B cell (primary cell): ENCODE results near the gene TFB1M. TPM values are rescaled to one million over a fixed set of nuclear protein-coding genes. Genes with fewer than 3 reads are reported as not detected.

Experiments
- ATAC-seq: fragments of 200-7000 bp; cut with Tn5 transposase; one replicate; pipeline ENCODE4 v1.10.0; 2021; ENCODE audit warnings: low read depth, mild to moderate bottlenecking, moderate number of reproducible peaks, moderate library complexity
- CTCF ChIA-PET: fragments of 350-600 bp; sonication (Branson Sonifier 250); formaldehyde crosslinking; loops from one replicate; lab custom pipeline; 2021; ENCODE audit warnings: antibody characterized with exemption, inconsistent platforms; lab: Charles Lee
- POLR2A ChIA-PET: fragments of 350-600 bp; sonication (Branson Sonifier 250); formaldehyde crosslinking; loops from one replicate; lab custom pipeline; 2021; ENCODE audit warnings: antibody characterized with exemption; lab: Charles Lee
- DNase-seq: peaks from one replicate; pipeline ENCODE4 v3.0.0; 2013
- H2AFZ ChIP-seq: 2 replicates; pipeline ENCODE4 v1.6.1; 2012; ENCODE audit warnings: mild to moderate bottlenecking, low read depth, low read length; ENCODE audit not compliant: insufficient read depth, poor library complexity, severe bottlenecking
- H3K27ac ChIP-seq, 2 donors: 1 replicate in 1 of 2; 2 replicates in 1 of 2; pipeline ENCODE4 v1.5.1; 2012 to 2013; ENCODE audit warnings: low read length in 2 of 2, mild to moderate bottlenecking in 2 of 2, moderate library complexity in 1 of 2
- H3K27me3 ChIP-seq, 4 experiments: fragments of 200-600 bp in 1 of 4; sonication (generic) in 1 of 4; replicated peaks in 1 of 4; 1 replicate in 2 of 4; 2 replicates in 2 of 4; pipeline versions ENCODE4 v1.6.1 to v1.7.0; 2013 to 2016; ENCODE audit warnings: low read length in 3 of 4, mild to moderate bottlenecking in 2 of 4, mixed read lengths in 1 of 4, moderate library complexity in 1 of 4; ENCODE audit not compliant: insufficient read depth in 4 of 4, control insufficient read depth in 3 of 4; ENCODE audit errors: control extremely low read depth in 1 of 4
- H3K36me3 ChIP-seq, 2 experiments: replicated peaks in 1 of 2; 1 replicate in 1 of 2; 2 replicates in 1 of 2; pipeline versions ENCODE4 v1.6.1 to v1.7.1; 2013; ENCODE audit warnings: low read length in 1 of 2; ENCODE audit not compliant: insufficient read depth in 2 of 2, control insufficient read depth in 1 of 2; ENCODE audit errors: control extremely low read depth in 1 of 2, extremely low read depth in 1 of 2
- H3K4me1 ChIP-seq, 2 donors: fragments of 200-600 bp in 1 of 2; sonication (generic) in 1 of 2; 1 replicate in 1 of 2; 2 replicates in 1 of 2; pipeline versions ENCODE4 v1.5.1 to v1.6.1; 2013 to 2017; ENCODE audit warnings: low read length in 2 of 2; ENCODE audit not compliant: control insufficient read depth in 2 of 2, insufficient read depth in 2 of 2
- H3K4me2 ChIP-seq: replicated peaks from 2 replicates; pipeline ENCODE3; 2012; ENCODE audit warnings: mild to moderate bottlenecking, low read depth, low read length; ENCODE audit not compliant: poor library complexity, severe bottlenecking
- H3K4me3 ChIP-seq, 5 experiments: fragments of 200-600 bp in 1 of 5; sonication (generic) in 1 of 5; 1 replicate in 3 of 5; 2 replicates in 2 of 5; pipeline versions ENCODE4 v1.5.1 to v1.7.0; 2011 to 2016; ENCODE audit warnings: low read length in 4 of 5, mild to moderate bottlenecking in 4 of 5, low read depth in 2 of 5, control low read depth in 1 of 5, moderate library complexity in 1 of 5; ENCODE audit not compliant: insufficient read depth in 1 of 5; ENCODE audit errors: control extremely low read depth in 1 of 5, extremely low read depth in 1 of 5
- H3K79me2 ChIP-seq: fragments of 200-600 bp; sonication (generic); one replicate; pipeline ENCODE4 v1.6.0; 2016; ENCODE audit warnings: low read length; ENCODE audit not compliant: control insufficient read depth, insufficient read depth
- H3K9ac ChIP-seq: fragments of 200-600 bp; sonication (generic); 2 replicates; pipeline ENCODE4 v1.6.1; 2017; ENCODE audit warnings: mild to moderate bottlenecking, low read length, moderate library complexity
- H3K9me3 ChIP-seq, 3 donors: one replicate each; pipeline versions ENCODE4 v1.6.1 to v1.7.1; 2013; ENCODE audit warnings: low read length in 2 of 3; ENCODE audit not compliant: control insufficient read depth in 2 of 3, insufficient read depth in 1 of 3; ENCODE audit errors: control extremely low read depth in 1 of 3
- H4K20me1 ChIP-seq: 2 replicates; pipeline ENCODE4 v1.6.0; 2012; ENCODE audit warnings: mild to moderate bottlenecking, low read length; ENCODE audit not compliant: insufficient read depth, control insufficient read depth, poor library complexity, severe bottlenecking
- H3K27ac Mint-ChIP-seq: one replicate; pipeline ENCODE4 v1.8.0; 2021; ENCODE audit warnings: mixed read lengths
- H3K27me3 Mint-ChIP-seq: one replicate; pipeline ENCODE4 v1.8.0; 2021; ENCODE audit warnings: mixed read lengths
- H3K4me1 Mint-ChIP-seq: one replicate; pipeline ENCODE4 v1.8.0; 2021; ENCODE audit warnings: mixed read lengths
- H3K4me3 Mint-ChIP-seq: one replicate; pipeline ENCODE4 v1.8.0; 2021; ENCODE audit warnings: mixed read lengths
- H3K9me3 Mint-ChIP-seq: one replicate; pipeline ENCODE4 v1.8.0; 2022; ENCODE audit warnings: mixed read lengths; ENCODE audit not compliant: insufficient read depth
- EZH2 ChIP-seq: IDR thresholded peaks from 2 replicates; pipeline ENCODE4 v1.6.1; 2012; ENCODE audit warnings: borderline replicate concordance, low read depth, mild to moderate bottlenecking, moderate library complexity, low read length; ENCODE audit not compliant: insufficient read depth, poor library complexity, severe bottlenecking
- WGBS: methylation state at CpG from one replicate; pipeline ENCODE4 v1.1.5; 2013; ENCODE audit warnings: missing lambda C conversion rate; ENCODE audit not compliant: insufficient coverage; 5-methylcytosine and 5-hydroxymethylcytosine counted together
- intact Hi-C: fragments of 100-400 bp; cut with micrococcal nuclease; formaldehyde crosslinking; loops from one replicate; pipeline ENCODE4 v1.10.0; 2022
- polyA plus RNA-seq: library from polyadenylated mRNA; depleted of rRNA; stranded (reverse); fragments of >200 nt; gene quantifications from 2 replicates; pipeline ENCODE4 v1.2.3, GENCODE V29; 2012
- total RNA-seq, 2 donors: library from RNA; stranded (reverse); fragments of 120-200 nt in 1 of 2; gene quantifications; 1 replicate in 1 of 2; 2 replicates in 1 of 2; pipeline versions ENCODE4 v1.2.3 to v1.2.4, GENCODE V29; 2013 to 2022
- TF ChIP-seq, protein P1 (sequence below): fragments of 200-600 bp; IDR thresholded peaks from one replicate; pipeline ENCODE4 v1.8.0; 2022; ENCODE audit warnings: antibody characterized with exemption, mild to moderate bottlenecking

Gene TFB1M
- total and polyA plus RNA-seq, 2 donors (not counting 1 experiment from before 2014, with no cell fraction given) = 18.6 to 49.9 TPM

DNA sequence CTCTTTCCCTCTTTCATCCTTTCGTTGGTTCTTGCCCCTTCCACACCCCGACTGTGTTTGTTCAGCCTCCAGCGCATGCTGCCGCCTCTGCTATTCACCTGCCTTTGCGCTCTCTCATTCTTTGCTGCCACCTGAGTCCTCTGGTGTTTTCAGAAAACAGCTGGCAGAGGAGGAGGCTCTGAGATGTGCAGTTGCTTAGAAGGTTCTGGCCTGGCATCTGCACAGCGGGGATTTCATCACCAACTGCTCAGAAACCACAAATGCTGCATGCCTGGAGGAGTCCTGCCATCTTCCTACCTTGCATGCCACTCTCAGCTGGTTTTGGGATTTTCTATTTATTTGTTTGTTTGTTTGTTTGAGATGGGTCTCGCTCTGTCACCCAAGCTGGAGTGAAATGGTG lies 89.7 kb downstream of the TFB1M start:
- Histone ChIP-seq H3K4me3 (peak overlapping the region in 1 of 5 experiments; percentile 5), H3K4me2 (no peak overlapping the region), H3K27me3 (no peaks in the 10 kb centered on the region), H3K9ac (no peak overlapping the region), H3K4me1 (no peaks in the 10 kb centered on the region), H3K36me3 (no peaks in the 10 kb centered on the region), H3K79me2 (no peaks in the 10 kb centered on the region), H3K9me3 (no peaks in the 10 kb centered on the region), H3K27ac (no peak overlapping the region), H4K20me1 (no peaks in the 10 kb centered on the region), H2AFZ (no peak overlapping the region)
- peaks cover 4% of the 10 kb centered on the region for H3K4me1 Mint-ChIP-seq
- H3K4me3 Mint-ChIP-seq = no peak overlapping the region
- no peak overlapping the region for H3K27ac Mint-ChIP-seq
- intact Hi-C loops = no loop called here
- no peak for ATAC-seq
- no peaks in the 10 kb centered on the region for H3K9me3 Mint-ChIP-seq
- no peak for DNase-seq
- 96% methylated on average over 5 of the region's 7 CpGs for WGBS
- ChIA-PET POLR2A (no interaction called here), CTCF (no interaction called here)
- TF ChIP-seq, protein P1, sequence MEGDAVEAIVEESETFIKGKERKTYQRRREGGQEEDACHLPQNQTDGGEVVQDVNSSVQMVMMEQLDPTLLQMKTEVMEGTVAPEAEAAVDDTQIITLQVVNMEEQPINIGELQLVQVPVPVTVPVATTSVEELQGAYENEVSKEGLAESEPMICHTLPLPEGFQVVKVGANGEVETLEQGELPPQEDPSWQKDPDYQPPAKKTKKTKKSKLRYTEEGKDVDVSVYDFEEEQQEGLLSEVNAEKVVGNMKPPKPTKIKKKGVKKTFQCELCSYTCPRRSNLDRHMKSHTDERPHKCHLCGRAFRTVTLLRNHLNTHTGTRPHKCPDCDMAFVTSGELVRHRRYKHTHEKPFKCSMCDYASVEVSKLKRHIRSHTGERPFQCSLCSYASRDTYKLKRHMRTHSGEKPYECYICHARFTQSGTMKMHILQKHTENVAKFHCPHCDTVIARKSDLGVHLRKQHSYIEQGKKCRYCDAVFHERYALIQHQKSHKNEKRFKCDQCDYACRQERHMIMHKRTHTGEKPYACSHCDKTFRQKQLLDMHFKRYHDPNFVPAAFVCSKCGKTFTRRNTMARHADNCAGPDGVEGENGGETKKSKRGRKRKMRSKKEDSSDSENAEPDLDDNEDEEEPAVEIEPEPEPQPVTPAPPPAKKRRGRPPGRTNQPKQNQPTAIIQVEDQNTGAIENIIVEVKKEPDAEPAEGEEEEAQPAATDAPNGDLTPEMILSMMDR = no peak
- TF ChIP-seq EZH2 = no peak
- H3K27me3 Mint-ChIP-seq = no peaks in the 10 kb centered on the region

DNA sequence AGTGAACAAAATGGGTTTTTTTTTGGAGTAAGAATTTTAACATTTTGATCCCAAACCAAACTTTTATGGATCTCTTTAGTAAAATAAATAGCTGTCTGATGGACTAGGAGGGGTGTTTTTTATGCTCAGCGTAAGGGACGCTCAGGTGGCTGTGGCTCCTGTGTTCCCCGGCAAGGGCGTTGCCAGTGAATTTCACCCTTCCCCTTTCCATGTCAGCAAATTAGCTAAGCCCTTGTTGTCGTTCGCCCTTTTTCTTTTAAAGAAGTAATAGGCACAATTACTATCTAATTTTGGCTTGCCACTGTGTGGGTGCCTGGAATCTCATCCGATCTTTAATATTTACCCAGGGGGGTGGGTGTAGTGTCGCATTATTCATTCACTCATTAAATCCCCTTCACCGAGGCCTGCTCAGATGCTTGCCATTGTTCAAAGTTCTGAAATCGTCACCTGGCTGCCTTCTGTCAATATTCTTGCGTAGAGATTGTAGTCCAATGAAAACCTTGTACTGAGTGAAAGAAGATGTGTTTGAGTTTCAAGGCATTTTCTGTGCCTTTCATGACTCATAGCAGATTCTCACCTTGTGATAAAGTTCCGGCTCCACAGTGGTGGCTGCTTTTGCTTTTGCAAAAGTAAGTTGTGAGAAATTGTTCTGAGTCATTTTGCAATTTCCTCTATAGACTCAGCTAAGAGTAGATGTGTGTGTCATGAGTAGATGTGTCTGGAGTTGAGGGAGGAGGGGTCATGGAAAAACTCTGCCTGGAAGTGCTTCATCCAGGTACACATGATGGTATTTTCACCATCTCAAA lies 90.4 kb downstream of the TFB1M start:
- Histone ChIP-seq H3K27me3 (no peaks in the 10 kb centered on the region), H3K4me2 (no peak overlapping the region), H3K79me2 (no peaks in the 10 kb centered on the region), H3K36me3 (no peaks in the 10 kb centered on the region), H2AFZ (no peak overlapping the region), H3K9me3 (no peaks in the 10 kb centered on the region), H3K4me1 (no peaks in the 10 kb centered on the region), H3K27ac (no peak overlapping the region), H3K9ac (no peak overlapping the region), H3K4me3 (peak overlapping the region in 1 of 5 experiments; percentile 5), H4K20me1 (no peaks in the 10 kb centered on the region)
- ATAC-seq (peak; percentile 7), DNase-seq (no peak)
- Mint-ChIP-seq H3K27ac (no peak overlapping the region), H3K4me1 (peaks cover 4% of the 10 kb centered on the region), H3K4me3 (no peak overlapping the region), H3K9me3 (no peaks in the 10 kb centered on the region), H3K27me3 (no peaks in the 10 kb centered on the region)
- TF ChIP-seq, protein P1 = no peak
- no peak for TF ChIP-seq EZH2
- intact Hi-C loops = no loop called here
- ChIA-PET POLR2A (no interaction called here), CTCF (no interaction called here)
- 89% methylated on average over 6 of the region's 12 CpGs for WGBS
